ENCODE data around the gene SLC16A1. TPM values are rescaled to one million over a fixed set of nuclear protein-coding genes. Genes with fewer than 3 reads are reported as not detected.

Gene SLC16A1
- total RNA-seq, 1 experiment from 2014 or later: 116 TPM

Other genes with a start within 250 kb of the SLC16A1 start
- 399 and 405 TPM in 2 replicates for gene RHOC, start 249.1 kb downstream of the SLC16A1 start, total RNA-seq (2014; rRNA removed)
- 0.80 and 1.4 TPM in 2 replicates for gene PPM1J, start 240.9 kb downstream of the SLC16A1 start, total RNA-seq (2014; rRNA removed)
- gene LRIG2, start 117.0 kb upstream of the SLC16A1 start, total RNA-seq (2014; rRNA removed): 6.1 and 8.4 TPM in 2 replicates